DND-41 (cell line): ENCODE measurements around the gene PHOSPHO1.
"Not testable (repeated sequence)": the region's sequence is repeated elsewhere in the genome, so short reads cannot be mapped to it uniquely, and the experiment has no call there.

ENCODE experiments used
- ATAC-seq: fragments of 200-7000 bp; cut with Tn5 transposase; 3 replicates; pipeline ENCODE4 v1.9.1; 2021; ENCODE audit warnings: low read depth; ENCODE audit not compliant: insufficient read depth
- DNase-seq: peaks from one replicate; pipeline ENCODE4 v3.0.0-alpha.2; 2020
- H2AFZ ChIP-seq: 2 replicates; pipeline ENCODE4 v1.6.0; 2012; ENCODE audit warnings: low read depth, low read length
- H3K27ac ChIP-seq: 2 replicates; pipeline ENCODE4 v1.5.1; 2012; ENCODE audit warnings: low read length, inconsistent platforms
- H3K27me3 ChIP-seq: fragments of 200-600 bp; sonication (generic); 2 replicates; pipeline ENCODE4 v1.6.0; 2012; ENCODE audit warnings: low read length, mild to moderate bottlenecking, inconsistent platforms; ENCODE audit not compliant: insufficient read depth, poor library complexity
- H3K36me3 ChIP-seq: 2 replicates; pipeline ENCODE4 v1.5.1; 2012; ENCODE audit warnings: low read length, inconsistent platforms; ENCODE audit not compliant: insufficient read depth
- H3K4me1 ChIP-seq: 2 replicates; pipeline ENCODE4 v1.5.1; 2012; ENCODE audit warnings: mild to moderate bottlenecking, low read length; ENCODE audit not compliant: insufficient read depth
- H3K4me2 ChIP-seq: 2 replicates; pipeline ENCODE4 v1.6.0; 2012; ENCODE audit warnings: mild to moderate bottlenecking, moderate library complexity, low read length, inconsistent platforms; ENCODE audit not compliant: insufficient read depth
- H3K4me3 ChIP-seq, 2 experiments: fragments of 200-600 bp in 1 of 2; shearing (Covaris generic) in 1 of 2; 2 replicates each; pipeline ENCODE4 v1.5.1; 2012 to 2016; ENCODE audit warnings: inconsistent platforms in 2 of 2, low read length in 2 of 2, mild to moderate bottlenecking in 2 of 2, low read depth in 1 of 2, moderate library complexity in 1 of 2
- H3K79me2 ChIP-seq: 2 replicates; pipeline ENCODE4 v1.6.0; 2012; ENCODE audit warnings: low read length, inconsistent platforms; ENCODE audit not compliant: insufficient read depth
- H3K9ac ChIP-seq: 2 replicates; pipeline ENCODE4 v1.6.0; 2012; ENCODE audit warnings: low read depth, mild to moderate bottlenecking, inconsistent platforms, low read length, moderate library complexity
- H3K9me3 ChIP-seq: 2 replicates; pipeline ENCODE4 v1.5.1; 2012; ENCODE audit warnings: low read length, moderate library complexity, mild to moderate bottlenecking, inconsistent platforms; ENCODE audit not compliant: insufficient read depth, severe bottlenecking
- H4K20me1 ChIP-seq: 2 replicates; pipeline ENCODE4 v1.6.0; 2012; ENCODE audit warnings: low read length; ENCODE audit not compliant: insufficient read depth
- CTCF ChIP-seq: IDR thresholded peaks from 2 replicates; pipeline ENCODE4 v1.5.1; 2012; ENCODE audit warnings: borderline replicate concordance, low read length, moderate library complexity, mild to moderate bottlenecking; ENCODE audit not compliant: poor library complexity, severe bottlenecking; ENCODE audit errors: extremely low read depth
- EZH2 ChIP-seq: IDR thresholded peaks from 3 replicates; pipeline ENCODE4 v1.6.1; 2012; ENCODE audit warnings: borderline replicate concordance, low read depth, mild to moderate bottlenecking, moderate library complexity, low read length, inconsistent platforms; ENCODE audit not compliant: severe bottlenecking

Gene PHOSPHO1

GRCh38 chr17:49180303-49180702 is 50.3 kb downstream of the PHOSPHO1 start:
- no peak overlapping the region for H3K27ac ChIP-seq
- DNase-seq (peak; percentile 58), ATAC-seq (peak; percentile 54; the same call in 2 of the 3 replicates)
- TF ChIP-seq EZH2 (no peak), CTCF (peak; percentile 82)
- H3K9ac ChIP-seq, result no peak overlapping the region
- no peak overlapping the region for H3K4me2 ChIP-seq
- peaks cover 36% of the 10 kb centered on the region for H3K9me3 ChIP-seq
- H3K36me3 ChIP-seq, result no peaks in the 10 kb centered on the region
- H3K4me3 ChIP-seq, result no peak overlapping the region
- no peaks in the 10 kb centered on the region for H3K4me1 ChIP-seq
- no peak overlapping the region for H2AFZ ChIP-seq
- no peaks in the 10 kb centered on the region for H3K27me3 ChIP-seq
- no peaks in the 10 kb centered on the region for H4K20me1 ChIP-seq
- no peaks in the 10 kb centered on the region for H3K79me2 ChIP-seq

- not testable (repeated sequence) for H3K79me2 ChIP-seq, H3K27me3 ChIP-seq, H3K4me2 ChIP-seq, H4K20me1 ChIP-seq, DNase-seq, H3K9ac ChIP-seq, H3K27ac ChIP-seq, H3K4me3 ChIP-seq, ATAC-seq, H3K4me1 ChIP-seq, H2AFZ ChIP-seq, H3K36me3 ChIP-seq
- H3K9me3 ChIP-seq, result peaks cover 25% of the 10 kb centered on the region
Observed at GRCh38 chr17:49175978-49176377, 54.6 kb downstream of the PHOSPHO1 start.
